Uterus (tissue), 2 donors: ENCODE measurements around the gene GALNT18.

Experiments used
- CTCF ChIP-seq, 4 experiments: fragments of 200-600 bp in 2 of 4; fragments of 450-650 bp in 2 of 4; sonication (generic) in 2 of 4; IDR thresholded peaks; one replicate each; pipeline ENCODE4 v1.5.1; 2016 to 2019; ENCODE audit warnings: antibody characterized with exemption in 4 of 4, mild to moderate bottlenecking in 2 of 4, moderate library complexity in 1 of 4
- POLR2A ChIP-seq, 2 donors: fragments of 450-650 bp; IDR thresholded peaks; one replicate each; pipeline ENCODE4 v1.6.1; 2016; ENCODE audit warnings: antibody characterized with exemption in 2 of 2, mild to moderate bottlenecking in 1 of 2, moderate library complexity in 1 of 2

DNA sequence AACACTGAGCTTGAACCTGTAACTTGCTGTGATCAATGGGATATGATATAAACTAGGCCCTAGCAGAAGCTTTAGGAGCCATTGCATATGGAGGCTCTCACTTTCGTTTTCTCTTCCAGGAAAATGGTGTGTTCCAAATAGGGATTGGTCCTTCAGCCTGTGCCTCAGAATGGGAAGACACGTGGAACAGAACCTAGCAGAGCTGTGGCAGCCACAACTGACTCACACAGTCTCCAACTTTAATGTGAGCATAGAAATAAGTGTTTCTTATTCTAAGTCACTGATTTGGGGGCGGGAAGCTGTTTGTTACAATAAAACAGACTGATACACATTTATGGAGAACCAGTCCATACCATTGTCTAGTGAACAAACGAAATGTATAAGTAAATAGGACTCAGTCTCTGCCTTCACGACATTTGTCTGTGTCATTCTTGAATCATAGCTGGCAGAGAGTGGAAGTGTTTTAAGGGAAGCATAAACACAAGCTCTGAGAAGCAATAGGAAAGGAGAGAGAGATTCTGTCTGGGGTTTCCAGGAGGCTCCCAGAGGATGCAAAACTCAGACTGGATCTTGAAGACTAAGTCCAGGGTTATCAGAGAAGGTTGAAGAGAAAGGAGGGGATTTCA lies 97.3 kb downstream of the GALNT18 start:
- TF ChIP-seq POLR2A (IDR thresholded peaks at IDR 0.05) (no peak), CTCF (IDR thresholded peaks at IDR 0.05) (no peak)
